HG03196 (cell line): ENCODE results near the gene TBCE.
"Not testable (repeated sequence)": the region's sequence is repeated elsewhere in the genome, so short reads cannot be mapped to it uniquely, and the experiment has no call there.

Source experiments
- ATAC-seq: cut with Tn5 transposase; IDR thresholded peaks from one replicate; pipeline ENCODE4 v1.9.1; 2021; ENCODE audit not compliant: unreplicated experiment

TBCE gene

GRCh38 chr1:235351441-235351840 is 15.8 kb upstream of the TBCE start:
- ATAC-seq = no peak

- no peak for ATAC-seq
Measured at GRCh38 chr1:235351898-235352297, 15.3 kb upstream of the TBCE start.

- ATAC-seq = no peak
Measured at GRCh38 chr1:235357485-235358373, 9.5 kb upstream of the TBCE start.

DNA sequence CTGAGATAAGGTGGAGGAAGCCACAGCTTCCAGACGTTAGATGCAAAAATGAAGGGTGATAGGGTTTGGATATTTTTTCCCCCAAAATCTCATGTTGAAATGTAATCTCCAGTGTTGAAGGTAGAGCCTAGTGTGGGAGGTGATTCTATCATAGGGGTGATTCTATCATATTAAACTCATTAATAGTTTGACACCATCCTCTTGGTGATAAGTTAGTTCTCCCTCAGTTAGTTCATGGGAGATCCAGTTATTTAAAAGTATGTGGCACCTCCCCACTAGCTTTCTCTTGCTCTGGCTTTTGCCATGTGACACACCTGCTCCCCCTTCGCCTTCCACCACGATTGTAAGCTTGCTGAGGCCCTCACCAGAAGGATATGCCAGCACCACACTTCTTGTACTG is 8.3 kb upstream of the TBCE start:
- ATAC-seq = no peak

DNA sequence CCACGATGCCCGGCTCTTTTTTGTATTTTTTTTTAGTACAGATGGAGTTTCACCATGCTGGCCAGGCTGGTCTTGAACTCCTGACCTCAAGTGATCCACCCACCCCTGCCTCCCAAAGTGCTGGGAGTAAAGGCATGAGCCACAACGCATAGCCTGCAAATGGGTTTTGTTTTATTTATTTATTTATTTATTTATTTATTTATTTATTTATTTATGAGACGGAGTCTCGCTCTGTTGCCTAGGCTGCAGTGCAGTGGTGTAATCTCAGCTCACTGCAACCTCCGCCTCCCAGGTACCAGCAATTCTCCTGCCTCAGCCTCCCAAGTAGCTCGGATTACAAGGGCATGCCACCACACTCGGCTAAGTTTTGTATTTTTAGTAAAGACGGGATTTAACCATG is 3.0 kb upstream of the TBCE start:
- ATAC-seq = not testable (repeated sequence)

DNA sequence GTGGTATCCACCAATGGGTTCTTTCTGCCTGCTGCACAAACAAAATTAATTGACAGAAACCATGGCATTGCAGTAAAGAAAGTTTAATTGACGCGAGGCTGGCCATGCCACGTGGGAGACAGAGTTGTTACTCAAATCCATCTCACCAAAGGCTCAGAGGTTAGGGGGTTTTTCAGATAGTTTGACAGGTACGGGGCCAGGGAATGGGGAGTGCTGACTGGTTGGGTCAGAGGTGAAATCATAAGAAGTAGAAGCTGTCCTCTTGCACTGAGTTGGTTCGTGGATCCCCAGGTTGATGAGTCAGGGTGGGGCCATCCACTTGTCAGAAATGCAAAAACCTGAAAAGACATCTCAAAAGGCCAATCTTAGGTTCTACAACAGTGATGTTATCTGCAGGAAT is 941 bp upstream of the TBCE start:
- ATAC-seq = no peak

DNA sequence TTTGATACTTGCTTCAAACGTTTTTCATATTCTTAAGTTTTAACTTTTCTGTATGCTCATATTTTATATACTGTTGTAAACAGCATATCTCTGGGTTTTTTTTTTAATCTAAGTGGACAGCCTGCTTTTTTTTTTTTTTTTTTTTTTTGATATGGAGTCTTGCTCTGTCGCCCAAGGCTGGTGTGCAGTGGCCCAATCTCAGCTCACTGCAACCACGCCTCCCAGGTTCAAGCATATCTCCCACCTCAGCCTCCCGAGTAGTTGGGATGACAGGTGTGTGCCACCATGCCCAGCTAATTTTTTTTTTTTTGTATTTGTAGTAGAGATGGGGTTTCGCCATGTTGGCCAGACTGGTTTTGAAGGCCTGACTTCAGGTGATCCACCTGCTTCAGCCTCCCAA is 1.2 kb downstream of the TBCE start:
- ATAC-seq = no peak

DNA sequence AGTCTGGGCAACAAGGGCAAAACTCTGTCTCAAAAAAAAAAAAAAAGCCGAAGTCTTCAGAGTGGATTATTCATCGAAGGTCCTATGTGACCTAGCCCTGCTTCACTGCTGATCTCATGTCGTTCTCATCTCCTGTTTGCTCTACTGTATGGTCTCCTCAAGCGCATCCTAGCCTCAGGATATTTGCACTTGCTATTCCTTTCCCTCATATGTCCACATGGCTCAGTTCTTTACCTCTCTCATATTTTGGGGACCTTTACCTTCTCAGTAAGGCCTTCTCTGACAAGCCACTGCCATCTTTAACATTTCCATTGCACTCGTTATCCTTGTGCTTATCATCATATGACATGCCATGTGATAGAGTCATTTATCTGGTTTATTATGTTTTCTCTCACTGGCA is 2.6 kb downstream of the TBCE start:
- no peak for ATAC-seq

DNA sequence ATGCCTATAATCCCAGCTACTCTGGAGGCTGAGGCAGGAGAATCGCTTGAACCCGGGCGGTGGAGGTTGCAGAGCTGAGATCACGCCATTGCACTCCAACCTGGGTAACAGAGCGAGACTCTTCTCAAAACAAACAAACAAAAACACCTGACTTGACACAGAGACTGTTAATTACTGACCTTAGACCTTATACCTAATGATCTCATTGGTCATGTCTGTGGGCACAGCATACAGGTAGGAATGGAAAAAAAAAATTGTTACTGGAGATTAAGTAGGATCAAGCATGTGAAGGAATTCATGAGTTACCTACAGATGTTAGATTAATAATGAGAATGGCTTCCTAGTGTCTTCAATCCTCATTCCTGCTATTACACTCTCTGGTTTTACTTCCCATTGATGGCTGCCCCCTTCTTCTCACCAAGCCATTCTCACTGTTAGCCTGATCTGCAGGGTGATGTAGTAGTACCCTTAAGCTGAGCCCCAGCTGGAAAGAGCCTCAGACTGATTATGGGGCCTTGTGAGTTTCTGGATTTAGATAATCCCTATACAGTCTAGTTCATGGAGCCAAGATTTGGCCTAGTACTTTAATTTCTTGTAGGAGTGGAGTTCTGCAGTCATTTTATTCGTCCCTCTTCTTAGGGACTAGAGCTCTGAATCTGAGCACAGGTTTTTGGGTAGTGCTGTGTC is 8.8 kb downstream of the TBCE start:
- no peak for ATAC-seq

DNA sequence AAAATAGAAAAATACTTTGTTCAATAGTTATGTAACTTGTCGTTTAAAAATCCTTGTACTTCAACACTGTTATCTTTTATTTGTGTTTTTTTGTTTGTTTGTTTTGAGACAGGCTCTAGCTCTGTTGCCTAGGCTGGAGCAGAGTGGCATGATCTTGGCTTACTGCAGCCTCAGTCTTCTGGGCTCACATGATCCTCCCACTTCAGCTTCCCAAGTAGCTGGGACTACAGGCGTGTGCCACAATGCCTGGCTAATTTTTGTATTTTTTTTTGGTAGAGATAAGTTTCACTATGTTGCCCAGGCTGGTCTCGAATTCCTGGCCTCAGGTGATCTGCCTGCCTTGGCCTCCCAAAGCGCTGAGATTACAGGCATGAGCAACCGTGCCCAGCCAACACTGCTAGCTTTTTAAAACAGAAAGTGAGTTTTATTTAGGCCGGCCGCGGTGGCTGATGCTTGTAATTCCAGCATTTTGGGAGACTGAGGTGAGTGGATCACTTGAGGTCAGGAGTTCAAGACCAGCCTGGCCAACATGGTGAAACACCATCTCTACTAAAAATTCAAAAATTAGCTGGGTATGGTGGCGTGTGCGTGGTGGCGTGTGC is 11.0 kb downstream of the TBCE start:
- ATAC-seq = not testable (repeated sequence)

DNA sequence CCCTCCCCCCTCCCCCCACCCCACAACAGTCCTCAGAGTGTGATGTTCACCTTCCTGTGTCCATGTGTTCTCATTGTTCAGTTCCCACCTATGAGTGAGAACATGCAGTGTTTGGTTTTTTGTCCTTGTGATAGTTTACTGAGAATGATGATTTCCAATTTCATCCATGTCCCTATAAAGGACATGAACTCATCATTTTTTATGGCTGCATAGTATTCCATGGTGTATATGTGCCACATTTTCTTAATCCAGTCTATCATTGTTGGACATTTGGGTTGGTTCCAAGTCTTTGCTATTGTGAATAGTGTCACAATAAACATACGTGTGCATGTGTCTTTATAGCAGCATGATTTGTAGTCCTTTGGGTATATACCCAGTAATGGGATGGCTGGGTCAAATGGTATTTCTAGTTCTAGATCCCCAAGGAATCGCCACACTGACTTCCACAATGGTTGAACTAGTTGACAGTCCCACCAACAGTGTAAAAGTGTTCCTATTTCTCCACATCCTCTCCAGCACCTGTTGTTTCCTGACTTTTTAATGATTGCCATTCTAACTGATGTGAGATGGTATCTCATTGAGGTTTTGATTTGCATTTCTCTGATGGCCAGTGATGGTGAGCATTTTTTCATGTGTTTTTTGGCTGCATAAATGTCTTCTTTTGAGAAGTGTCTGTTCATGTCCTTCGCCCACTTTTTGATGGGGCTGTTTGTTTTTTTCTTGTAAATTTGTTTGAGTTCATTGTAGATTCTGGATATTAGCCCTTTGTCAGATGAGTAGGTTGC is 14.9 kb downstream of the TBCE start:
- not testable (repeated sequence) for ATAC-seq

DNA sequence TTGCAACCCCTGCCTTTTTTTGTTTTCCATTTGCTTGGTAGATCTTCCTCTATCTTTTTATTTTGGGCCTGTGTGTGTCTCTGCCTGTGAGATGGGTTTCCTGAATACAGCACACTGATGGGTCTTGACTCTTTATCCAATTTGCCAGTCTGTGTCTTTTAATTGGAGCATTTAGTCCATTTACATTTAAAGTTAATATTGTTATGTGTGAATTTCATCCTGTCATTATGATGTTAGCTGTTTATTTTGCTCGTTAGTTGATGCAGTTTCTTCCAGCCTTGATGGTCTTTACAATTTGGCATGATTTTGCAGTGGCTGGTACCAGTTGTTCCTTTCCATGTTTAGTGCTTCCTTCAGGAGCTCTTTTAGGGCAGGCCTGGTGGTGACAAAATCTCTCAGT is 18.4 kb downstream of the TBCE start:
- not testable (repeated sequence) for ATAC-seq

GRCh38 chr1:235391874-235392273 is 24.6 kb downstream of the TBCE start:
- no peak for ATAC-seq

- no peak for ATAC-seq
Measured at GRCh38 chr1:235397733-235398132, 30.5 kb downstream of the TBCE start.

DNA sequence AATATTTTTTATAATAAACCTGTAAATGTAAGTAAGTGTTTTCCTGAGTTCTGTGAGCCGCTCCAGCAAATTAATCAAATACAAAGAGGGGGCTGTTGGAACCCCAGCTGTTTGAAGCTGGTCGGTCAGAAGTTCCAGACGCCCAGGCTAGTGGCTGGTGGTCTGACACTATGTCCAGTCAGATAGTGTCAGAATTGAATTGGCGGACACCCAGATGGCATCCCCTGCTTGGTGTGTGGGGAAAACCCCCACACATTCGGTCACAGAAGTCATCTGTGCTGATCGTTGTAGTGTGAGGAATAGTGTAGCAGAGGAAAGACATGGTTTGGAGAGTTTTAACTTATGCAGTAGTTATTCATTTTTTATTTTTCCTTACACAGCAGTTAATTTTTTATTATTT is 32.4 kb downstream of the TBCE start:
- ATAC-seq = no peak

GRCh38 chr1:235401251-235401650 is 34.0 kb downstream of the TBCE start:
- ATAC-seq = no peak

GRCh38 chr1:235402457-235403200 is 35.4 kb downstream of the TBCE start:
- ATAC-seq = no peak

DNA sequence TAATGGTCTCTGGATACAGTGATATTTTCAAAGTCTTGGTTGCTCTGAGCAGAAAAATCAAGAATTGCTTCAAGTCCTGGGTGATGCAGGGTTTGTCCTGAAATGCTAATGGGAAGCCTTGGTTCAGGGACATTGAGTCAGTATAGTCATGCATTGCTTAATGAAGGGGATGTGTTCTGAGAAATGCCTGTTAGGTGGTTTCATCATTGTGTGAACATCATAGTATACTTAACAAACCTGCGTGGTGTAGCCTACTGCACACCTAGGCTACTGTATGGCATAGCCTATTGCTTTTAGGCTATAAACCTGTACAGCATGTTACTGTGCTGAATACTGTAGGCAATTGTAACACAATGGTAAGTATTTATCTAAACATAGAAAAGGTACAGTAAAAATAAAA is 36.4 kb downstream of the TBCE start:
- no peak for ATAC-seq

DNA sequence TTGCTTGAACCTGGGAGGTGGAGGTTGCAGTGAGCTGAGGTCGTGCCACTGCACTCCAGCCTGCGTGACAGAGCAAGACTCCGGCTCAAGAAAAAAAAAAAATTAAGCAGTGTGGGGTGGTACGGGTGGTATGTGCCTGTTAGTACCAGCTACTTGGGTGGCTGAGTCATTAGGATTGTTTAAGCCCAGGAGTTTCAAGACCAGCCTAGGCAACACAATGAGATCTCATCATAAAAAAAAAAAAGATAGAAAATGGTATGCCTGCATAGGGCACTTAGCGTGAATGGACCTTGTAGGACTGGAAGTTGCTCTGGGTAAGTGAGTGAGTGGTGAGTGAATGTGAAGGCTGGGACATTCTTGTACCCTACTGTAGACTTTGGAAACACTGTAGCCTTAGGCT is 37.0 kb downstream of the TBCE start:
- ATAC-seq = no peak

GRCh38 chr1:235407419-235407818 is 40.2 kb downstream of the TBCE start:
- ATAC-seq = no peak
